Hepatocyte (in vitro differentiated cells): Measurements from ENCODE around the gene CEP250. TPM values are rescaled to one million over a fixed set of nuclear protein-coding genes. Genes with fewer than 3 reads are reported as not detected.

Experiments used
- DNase-seq: peaks from one replicate; pipeline ENCODE4 v3.0.0-alpha.2; 2016; ENCODE audit warnings: low spot score
- H2AFZ ChIP-seq: fragments of 200-600 bp; sonication (generic); 2 replicates; pipeline ENCODE4 v1.6.0; 2016; ENCODE audit warnings: antibody characterized with exemption, mild to moderate bottlenecking
- H3K27ac ChIP-seq: fragments of 200-600 bp; sonication (generic); 2 replicates; pipeline ENCODE4 v1.5.1; 2016; ENCODE audit warnings: mild to moderate bottlenecking
- H3K27me3 ChIP-seq: fragments of 200-600 bp; sonication (generic); 2 replicates; pipeline ENCODE4 v1.6.1; 2016
- H3K36me3 ChIP-seq: fragments of 200-600 bp; sonication (generic); replicated peaks from 2 replicates; pipeline ENCODE4 v1.5.1; 2016; ENCODE audit warnings: low read depth; ENCODE audit not compliant: insufficient read depth
- H3K4me1 ChIP-seq: fragments of 200-600 bp; sonication (generic); 2 replicates; pipeline ENCODE4 v1.5.1; 2016; ENCODE audit warnings: mild to moderate bottlenecking, moderate library complexity; ENCODE audit not compliant: insufficient read depth
- H3K4me2 ChIP-seq: fragments of 200-600 bp; sonication (generic); 2 replicates; pipeline ENCODE4 v1.6.0; 2016
- H3K4me3 ChIP-seq: fragments of 200-600 bp; sonication (generic); 2 replicates; pipeline ENCODE4 v1.5.1; 2016; ENCODE audit warnings: mild to moderate bottlenecking
- H3K79me2 ChIP-seq: fragments of 200-600 bp; sonication (generic); 2 replicates; pipeline ENCODE4 v1.6.0; 2017; ENCODE audit warnings: mild to moderate bottlenecking
- H3K9me2 ChIP-seq: fragments of 200-600 bp; sonication (generic); replicated peaks from 2 replicates; pipeline ENCODE4 v1.6.0; 2017; ENCODE audit warnings: mild to moderate bottlenecking; ENCODE audit not compliant: insufficient read depth
- H3K9me3 ChIP-seq: fragments of 200-600 bp; sonication (generic); 2 replicates; pipeline ENCODE4 v1.5.1; 2016; ENCODE audit warnings: low read depth, mild to moderate bottlenecking
- H4K20me1 ChIP-seq: fragments of 200-600 bp; sonication (generic); 2 replicates; pipeline ENCODE4 v1.6.0; 2016; ENCODE audit warnings: mild to moderate bottlenecking; ENCODE audit not compliant: insufficient read depth, poor library complexity, severe bottlenecking
- CTCF ChIP-seq: fragments of 200-600 bp; sonication (generic); IDR thresholded peaks from 2 replicates; pipeline ENCODE4 v1.5.1; 2016; ENCODE audit warnings: antibody characterized with exemption, mild to moderate bottlenecking; ENCODE audit not compliant: poor library complexity
- EZH2 ChIP-seq: fragments of 200-600 bp; sonication (generic); IDR thresholded peaks from 2 replicates; pipeline ENCODE4 v1.6.1; 2016; ENCODE audit warnings: antibody characterized with exemption, mild to moderate bottlenecking, borderline replicate concordance
- EZH2phosphoT487 ChIP-seq: fragments of 200-600 bp; sonication (generic); IDR thresholded peaks from one replicate; pipeline ENCODE4 v1.6.1; 2018; ENCODE audit warnings: antibody characterized with exemption, mild to moderate bottlenecking, low read depth, moderate library complexity; ENCODE audit not compliant: unreplicated experiment, severe bottlenecking
- WGBS: methylation state at CpG from one replicate; pipeline ENCODE4 v1.1.6; 2016; ENCODE audit warnings: low lambda C conversion rate; ENCODE audit errors: missing lambda C conversion rate; 5-methylcytosine and 5-hydroxymethylcytosine counted together
- polyA plus RNA-seq: library from polyadenylated mRNA; unstranded; fragments of >200 nt; fragmentation: Nextera tagmentation; extraction: Ambion mirVana; gene quantifications from 2 replicates; pipeline ENCODE4 v1.2.1, GENCODE V29; 2016
- total RNA-seq: library from RNA; depleted of rRNA; stranded (reverse); fragments of >200 nt; gene quantifications from 2 replicates; pipeline ENCODE4 v1.2.3, GENCODE V29; 2014

The CEP250 gene
- total and polyA plus RNA-seq, 2 experiments from 2014 or later: 12.4 to 18.5 TPM

DNA sequence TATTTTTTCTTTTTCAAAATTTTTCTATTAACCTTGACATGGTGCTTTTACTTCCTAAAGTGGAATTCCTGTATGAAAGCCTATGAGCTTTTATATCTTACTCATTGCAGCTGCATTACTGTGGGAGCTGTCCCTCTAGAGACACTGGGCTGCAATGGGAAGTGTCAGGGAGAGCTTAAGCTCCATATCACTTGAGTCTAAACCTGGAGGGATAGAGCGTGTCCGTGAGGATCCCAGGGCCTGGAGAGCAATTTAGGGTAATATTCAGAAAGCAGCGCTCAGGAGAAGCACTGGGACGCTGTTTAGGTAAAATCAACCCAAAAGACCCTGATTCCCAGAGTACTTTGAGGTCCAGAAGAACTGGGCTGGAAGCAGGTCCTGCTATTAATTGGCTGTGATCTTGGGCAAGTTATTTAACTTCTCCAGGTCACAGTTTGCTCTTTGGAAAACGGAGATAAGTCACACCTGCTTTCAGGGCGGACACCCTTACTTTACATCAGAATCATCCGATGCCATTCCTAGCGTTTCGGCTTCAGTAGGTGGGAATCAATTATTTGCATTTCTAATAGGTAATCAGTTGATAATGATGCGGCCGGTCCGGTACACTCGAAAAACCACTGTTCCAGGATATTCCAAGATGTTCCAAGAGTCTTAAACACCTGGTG, 85.9 kb downstream of the CEP250 start:
- Histone ChIP-seq H3K4me3 (peak overlapping the region; percentile 19), H4K20me1 (no peaks in the 10 kb centered on the region), H2AFZ (peak overlapping the region; percentile 78), H3K9me3 (no peaks in the 10 kb centered on the region), H3K27ac (no peak overlapping the region), H3K9me2 (no peaks in the 10 kb centered on the region), H3K79me2 (peaks cover 6% of the 10 kb centered on the region), H3K4me2 (peak overlapping the region; percentile 82), H3K27me3 (no peaks in the 10 kb centered on the region), H3K4me1 (peaks cover 10% of the 10 kb centered on the region), H3K36me3 (no peaks in the 10 kb centered on the region)
- TF ChIP-seq EZH2phosphoT487: no peak
- TF ChIP-seq CTCF: no peak
- TF ChIP-seq EZH2: no peak
- WGBS: 14% methylated on average over 13 of the region's 13 CpGs
- no peak for DNase-seq

- Histone ChIP-seq H3K36me3 (no peaks in the 10 kb centered on the region), H4K20me1 (no peaks in the 10 kb centered on the region), H3K27me3 (no peaks in the 10 kb centered on the region), H3K4me1 (peaks cover 10% of the 10 kb centered on the region), H3K9me2 (no peaks in the 10 kb centered on the region), H3K4me2 (peak within 1 kb of the TSS; percentile 82), H3K9me3 (no peaks in the 10 kb centered on the region), H2AFZ (peak within 1 kb of the TSS; percentile 80), H3K27ac (peak within 1 kb of the TSS; percentile 86), H3K79me2 (peaks cover 6% of the 10 kb centered on the region), H3K4me3 (peak within 1 kb of the TSS; percentile 72)
- DNase-seq: peak; percentile 98
- WGBS: 3% methylated on average over 40 of the region's 57 CpGs
- no peak for TF ChIP-seq EZH2phosphoT487
- TF ChIP-seq CTCF: no peak
- TF ChIP-seq EZH2: no peak
Measured at GRCh38 chr20:35541783-35542662, 86.6 kb downstream of the CEP250 start, which contains the start of gene ERGIC3. TSS of gene ERGIC3 (plus strand) at chr20:35542078. CDS start at chr20:35542098, 20 bp downstream.

GRCh38 chr20:35542990-35543389, 87.6 kb downstream of the CEP250 start:
- Histone ChIP-seq H3K4me2 (peak overlapping the region; percentile 82), H3K9me2 (no peaks in the 10 kb centered on the region), H3K4me1 (peaks cover 10% of the 10 kb centered on the region), H2AFZ (no peak overlapping the region), H3K36me3 (no peaks in the 10 kb centered on the region), H3K27ac (no peak overlapping the region), H4K20me1 (no peaks in the 10 kb centered on the region), H3K9me3 (no peaks in the 10 kb centered on the region), H3K27me3 (no peaks in the 10 kb centered on the region), H3K4me3 (no peak overlapping the region), H3K79me2 (peaks cover 6% of the 10 kb centered on the region)
- TF ChIP-seq CTCF (no peak), EZH2phosphoT487 (no peak), EZH2 (no peak)
- DNase-seq: no peak
- 100% methylated on average over 1 of the region's 1 CpG for WGBS
